ENCODE data around the gene HMGXB4. TPM values are rescaled to one million over a fixed set of nuclear protein-coding genes. Genes with fewer than 3 reads are reported as not detected.

The HMGXB4 gene
- total and polyA plus RNA-seq, 4 donors = 4.0 to 9.9 (median 7.5) TPM

DNA sequence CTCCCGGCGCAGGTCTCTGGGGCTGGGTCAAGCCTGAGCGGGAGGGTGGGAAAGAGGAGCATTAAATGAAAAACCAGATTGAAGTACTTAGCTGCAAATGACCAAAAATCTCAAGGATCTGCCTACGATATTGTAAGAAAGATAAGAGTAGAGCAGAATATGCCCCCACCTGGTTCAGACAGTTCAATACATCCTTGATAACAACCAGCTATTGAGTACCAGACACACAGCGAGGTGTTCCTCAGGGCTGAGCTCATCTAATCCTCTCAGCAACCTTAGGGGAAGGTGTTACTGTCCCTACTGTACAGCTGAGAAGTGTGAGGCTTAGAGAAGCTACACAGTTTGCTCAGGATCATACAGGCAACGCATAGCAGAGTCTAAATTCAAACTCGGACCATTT is 27.4 kb upstream of the HMGXB4 start:
- DNase-seq (ENCODE audit: low spot score) = no peak
- Histone ChIP-seq H3K27ac (ENCODE audit: low read depth in 1 of 2, low read length in 2 of 2) (no peak overlapping the region), H3K9ac (ENCODE audit: low read depth in 1 of 2, low read length in 2 of 2) (no peak overlapping the region), H3K36me3 (ENCODE audit: control insufficient read depth in 4 of 4, insufficient read depth in 3 of 4, low read depth in 1 of 4, low read length in 3 of 4) (no peaks in the 10 kb centered on the region), H3K9me3 (ENCODE audit: control insufficient read depth in 4 of 4, low read length in 3 of 4) (peaks cover 0 to 2% (median 0%) of the 10 kb centered on the region in 4 donors), H3K4me1 (ENCODE audit: control insufficient read depth in 4 of 4, insufficient read depth in 4 of 4, low read length in 3 of 4) (no peaks in the 10 kb centered on the region), H3K4me3 (ENCODE audit: low read depth in 1 of 3, low read length in 3 of 3) (no peak overlapping the region), H3K27me3 (ENCODE audit: control insufficient read depth in 4 of 4, insufficient read depth in 4 of 4, low read length in 3 of 4) (peaks cover 0 to 11% (median under 1%) of the 10 kb centered on the region in 4 donors)
- 78% methylated on average over 7 of the region's 7 CpGs for WGBS
- TF ChIP-seq EGR1 (IDR thresholded peaks at IDR 0.05; ENCODE audit: low read depth in 2 of 2) (no peak), CTCF (IDR thresholded peaks at IDR 0.05; ENCODE audit: low read depth, low read length, missing input control) (no peak), TAF1 (conservative IDR thresholded peaks at IDR 0.05) (no peak), HNF4G (IDR thresholded peaks at IDR 0.05) (no peak), FOXA1 (IDR thresholded peaks at IDR 0.05) (no peak), HNF4A (conservative IDR thresholded peaks at IDR 0.05) (no peak), SP1 (IDR thresholded peaks at IDR 0.05) (no peak), FOXA2 (IDR thresholded peaks at IDR 0.05) (no peak), ZBTB33 (IDR thresholded peaks at IDR 0.05) (no peak), ATF3 (IDR thresholded peaks at IDR 0.05) (no peak), RXRA (IDR thresholded peaks at IDR 0.05) (no peak), YY1 (IDR thresholded peaks at IDR 0.05) (no peak), RAD21 (IDR thresholded peaks at IDR 0.05) (no peak), JUND (IDR thresholded peaks at IDR 0.05) (no peak)
- TF ChIP-seq, protein P1, sequence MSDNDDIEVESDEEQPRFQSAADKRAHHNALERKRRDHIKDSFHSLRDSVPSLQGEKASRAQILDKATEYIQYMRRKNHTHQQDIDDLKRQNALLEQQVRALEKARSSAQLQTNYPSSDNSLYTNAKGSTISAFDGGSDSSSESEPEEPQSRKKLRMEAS (IDR thresholded peaks at IDR 0.05) = no peak
- TF ChIP-seq, protein P2, sequence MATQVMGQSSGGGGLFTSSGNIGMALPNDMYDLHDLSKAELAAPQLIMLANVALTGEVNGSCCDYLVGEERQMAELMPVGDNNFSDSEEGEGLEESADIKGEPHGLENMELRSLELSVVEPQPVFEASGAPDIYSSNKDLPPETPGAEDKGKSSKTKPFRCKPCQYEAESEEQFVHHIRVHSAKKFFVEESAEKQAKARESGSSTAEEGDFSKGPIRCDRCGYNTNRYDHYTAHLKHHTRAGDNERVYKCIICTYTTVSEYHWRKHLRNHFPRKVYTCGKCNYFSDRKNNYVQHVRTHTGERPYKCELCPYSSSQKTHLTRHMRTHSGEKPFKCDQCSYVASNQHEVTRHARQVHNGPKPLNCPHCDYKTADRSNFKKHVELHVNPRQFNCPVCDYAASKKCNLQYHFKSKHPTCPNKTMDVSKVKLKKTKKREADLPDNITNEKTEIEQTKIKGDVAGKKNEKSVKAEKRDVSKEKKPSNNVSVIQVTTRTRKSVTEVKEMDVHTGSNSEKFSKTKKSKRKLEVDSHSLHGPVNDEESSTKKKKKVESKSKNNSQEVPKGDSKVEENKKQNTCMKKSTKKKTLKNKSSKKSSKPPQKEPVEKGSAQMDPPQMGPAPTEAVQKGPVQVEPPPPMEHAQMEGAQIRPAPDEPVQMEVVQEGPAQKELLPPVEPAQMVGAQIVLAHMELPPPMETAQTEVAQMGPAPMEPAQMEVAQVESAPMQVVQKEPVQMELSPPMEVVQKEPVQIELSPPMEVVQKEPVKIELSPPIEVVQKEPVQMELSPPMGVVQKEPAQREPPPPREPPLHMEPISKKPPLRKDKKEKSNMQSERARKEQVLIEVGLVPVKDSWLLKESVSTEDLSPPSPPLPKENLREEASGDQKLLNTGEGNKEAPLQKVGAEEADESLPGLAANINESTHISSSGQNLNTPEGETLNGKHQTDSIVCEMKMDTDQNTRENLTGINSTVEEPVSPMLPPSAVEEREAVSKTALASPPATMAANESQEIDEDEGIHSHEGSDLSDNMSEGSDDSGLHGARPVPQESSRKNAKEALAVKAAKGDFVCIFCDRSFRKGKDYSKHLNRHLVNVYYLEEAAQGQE (IDR thresholded peaks at IDR 0.05) = no peak

- no peaks in the 10 kb centered on the region for H3K4me1 ChIP-seq (ENCODE audit: control insufficient read depth in 4 of 4, insufficient read depth in 4 of 4, low read length in 3 of 4)
- DNase-seq (ENCODE audit: low spot score) = no peak
- no peak overlapping the region for H3K9ac ChIP-seq (ENCODE audit: low read depth in 1 of 2, low read length in 2 of 2)
- peaks cover 0 to 11% (median 0%) of the 10 kb centered on the region in 4 donors for H3K27me3 ChIP-seq (ENCODE audit: control insufficient read depth in 4 of 4, insufficient read depth in 4 of 4, low read length in 3 of 4)
- peaks cover 0 to 2% (median 0%) of the 10 kb centered on the region in 4 donors for H3K9me3 ChIP-seq (ENCODE audit: control insufficient read depth in 4 of 4, low read length in 3 of 4)
- no peak overlapping the region for H3K27ac ChIP-seq (ENCODE audit: low read depth in 1 of 2, low read length in 2 of 2)
- no peaks in the 10 kb centered on the region for H3K36me3 ChIP-seq (ENCODE audit: control insufficient read depth in 4 of 4, insufficient read depth in 3 of 4, low read depth in 1 of 4, low read length in 3 of 4)
- no peak overlapping the region for H3K4me3 ChIP-seq (ENCODE audit: low read depth in 1 of 3, low read length in 3 of 3)
- TF ChIP-seq CTCF (IDR thresholded peaks at IDR 0.05; ENCODE audit: low read depth, low read length, missing input control) (no peak), FOXA2 (IDR thresholded peaks at IDR 0.05) (no peak), HNF4G (IDR thresholded peaks at IDR 0.05) (no peak), NR2F2 (IDR thresholded peaks at IDR 0.05) (no peak), ATF3 (IDR thresholded peaks at IDR 0.05) (no peak), HNF4A (conservative IDR thresholded peaks at IDR 0.05) (no peak), RAD21 (IDR thresholded peaks at IDR 0.05) (no peak), RXRA (IDR thresholded peaks at IDR 0.05) (no peak), ZBTB33 (IDR thresholded peaks at IDR 0.05) (no peak)
Observed at GRCh38 chr22:35230417-35230816, 26.9 kb upstream of the HMGXB4 start.

Data from liver (tissue), 9 donors.